Measurements from ENCODE around the gene SMARCD2. TPM values are rescaled to one million over a fixed set of nuclear protein-coding genes. Genes with fewer than 3 reads are reported as not detected.

Gene SMARCD2
- total and polyA plus RNA-seq, 2 of the 13 experiments (the other 11 are each of a cell fraction or from before 2014, with no cell fraction given) = 122 to 150 TPM

DNA sequence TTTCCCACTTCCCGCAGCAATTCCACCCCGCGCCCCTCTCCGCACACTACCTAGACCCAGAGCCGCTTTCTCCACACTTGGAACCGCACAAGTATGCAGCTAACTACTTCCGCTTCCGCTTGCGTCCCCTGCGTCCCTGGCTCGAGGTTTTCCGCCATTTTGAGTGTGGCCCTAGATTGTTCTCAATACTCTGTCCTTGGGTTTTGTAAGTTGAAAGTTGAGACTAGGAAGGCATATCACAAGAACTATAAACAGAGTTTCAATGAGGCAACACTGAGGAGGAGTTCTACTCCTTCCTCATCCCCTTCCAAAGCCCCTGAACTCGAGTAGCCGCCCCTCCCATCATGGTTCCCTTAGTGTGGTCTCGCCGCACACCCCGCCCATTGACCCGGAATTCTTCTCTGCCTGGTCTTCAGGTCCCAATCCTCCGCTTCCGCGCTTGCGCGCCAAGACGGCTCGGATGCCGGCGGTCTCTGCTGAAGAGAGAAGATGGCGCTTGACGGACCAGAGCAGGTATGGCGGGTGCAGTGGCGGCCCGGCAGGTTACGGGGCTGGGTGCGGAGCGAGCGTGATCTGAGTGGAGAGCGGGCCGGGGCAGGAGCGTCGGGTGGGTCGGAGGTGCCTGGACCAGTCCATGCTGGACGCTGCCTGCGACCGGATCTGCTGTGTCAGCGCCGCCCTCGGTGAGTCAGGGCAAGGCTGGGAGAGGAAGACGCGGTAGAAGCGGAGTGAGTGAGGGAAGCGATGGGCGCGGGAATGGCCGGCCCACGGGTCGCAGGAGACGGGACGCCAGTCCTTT lies 15.3 kb downstream of the SMARCD2 start, which contains the start of the genes FTSJ3 and PSMC5 (continued):
- TF ChIP-seq ZNF772 (CRISPR knock-in tag; IDR thresholded peaks at IDR 0.05) (peak; percentile 62; the same call in 1 of the 2 replicates), KLF12 (CRISPR knock-in tag; IDR thresholded peaks at IDR 0.05; ENCODE audit: borderline replicate concordance) (peak; percentile 73; the same call in 1 of the 2 replicates), ZNF598 (CRISPR knock-in tag; IDR thresholded peaks at IDR 0.05; ENCODE audit: borderline replicate concordance) (peak; percentile 84; the same call in 1 of the 2 replicates), PHF5A (CRISPR knock-in tag; IDR thresholded peaks at IDR 0.05; ENCODE audit: low read depth, unreplicated experiment) (peak; percentile 95), NFIC (IDR thresholded peaks at IDR 0.05; ENCODE audit: low read length) (no peak), ISX (CRISPR knock-in tag; conservative IDR thresholded peaks at IDR 0.05) (no peak), ZNF773 (CRISPR knock-in tag; IDR thresholded peaks at IDR 0.05; ENCODE audit: borderline replicate concordance) (peak; percentile 59; the same call in 1 of the 2 replicates), ZNF343 (CRISPR knock-in tag; IDR thresholded peaks at IDR 0.05) (peak; percentile 94), ZFP41 (CRISPR knock-in tag; IDR thresholded peaks at IDR 0.05; ENCODE audit: borderline replicate concordance) (peak; percentile 96; the same call in 1 of the 2 replicates), NR2C2 (CRISPR knock-in tag; IDR thresholded peaks at IDR 0.05; ENCODE audit: borderline replicate concordance) (peak; percentile 100), MLLT10 (CRISPR knock-in tag; IDR thresholded peaks at IDR 0.05) (no peak), PAWR (CRISPR knock-in tag; IDR thresholded peaks at IDR 0.05; ENCODE audit: borderline replicate concordance) (peak; percentile 97; the same call in 1 of the 2 replicates), HMGA1 (CRISPR knock-in tag; conservative IDR thresholded peaks at IDR 0.05) (no peak), GLI4 (CRISPR knock-in tag; IDR thresholded peaks at IDR 0.05; ENCODE audit: borderline replicate concordance) (peak; percentile 22; the same call in 1 of the 2 replicates), TGIF2 (CRISPR knock-in tag; IDR thresholded peaks at IDR 0.05) (peak; percentile 76), ZBTB21 (CRISPR knock-in tag; IDR thresholded peaks at IDR 0.05) (no peak), HNRNPK (IDR thresholded peaks at IDR 0.05; ENCODE audit: low read depth, low read length, poor library complexity, severe bottlenecking) (no peak), ZNF274 (CRISPR knock-in tag; IDR thresholded peaks at IDR 0.05) (peak; percentile 98), ZBTB38 (CRISPR knock-in tag; IDR thresholded peaks at IDR 0.05) (peak; percentile 68), XRCC5 (optimal IDR thresholded peaks at IDR 0.05; ENCODE audit: low read length) (peak; percentile 82), ZNF747 (CRISPR knock-in tag; IDR thresholded peaks at IDR 0.05; ENCODE audit: borderline replicate concordance) (no peak), ZNF619 (CRISPR knock-in tag; IDR thresholded peaks at IDR 0.05) (peak; percentile 58)
- TF ChIP-seq, protein P1, sequence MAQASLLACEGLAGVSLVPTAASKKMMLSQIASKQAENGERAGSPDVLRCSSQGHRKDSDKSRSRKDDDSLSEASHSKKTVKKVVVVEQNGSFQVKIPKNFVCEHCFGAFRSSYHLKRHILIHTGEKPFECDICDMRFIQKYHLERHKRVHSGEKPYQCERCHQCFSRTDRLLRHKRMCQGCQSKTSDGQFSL (CRISPR knock-in tag; IDR thresholded peaks at IDR 0.05) = peak; percentile 68
- TF ChIP-seq, protein P2, sequence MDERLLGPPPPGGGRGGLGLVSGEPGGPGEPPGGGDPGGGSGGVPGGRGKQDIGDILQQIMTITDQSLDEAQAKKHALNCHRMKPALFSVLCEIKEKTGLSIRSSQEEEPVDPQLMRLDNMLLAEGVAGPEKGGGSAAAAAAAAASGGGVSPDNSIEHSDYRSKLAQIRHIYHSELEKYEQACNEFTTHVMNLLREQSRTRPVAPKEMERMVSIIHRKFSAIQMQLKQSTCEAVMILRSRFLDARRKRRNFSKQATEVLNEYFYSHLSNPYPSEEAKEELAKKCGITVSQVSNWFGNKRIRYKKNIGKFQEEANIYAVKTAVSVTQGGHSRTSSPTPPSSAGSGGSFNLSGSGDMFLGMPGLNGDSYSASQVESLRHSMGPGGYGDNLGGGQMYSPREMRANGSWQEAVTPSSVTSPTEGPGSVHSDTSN (CRISPR knock-in tag; IDR thresholded peaks at IDR 0.05) = no peak
- TF ChIP-seq, protein P3, sequence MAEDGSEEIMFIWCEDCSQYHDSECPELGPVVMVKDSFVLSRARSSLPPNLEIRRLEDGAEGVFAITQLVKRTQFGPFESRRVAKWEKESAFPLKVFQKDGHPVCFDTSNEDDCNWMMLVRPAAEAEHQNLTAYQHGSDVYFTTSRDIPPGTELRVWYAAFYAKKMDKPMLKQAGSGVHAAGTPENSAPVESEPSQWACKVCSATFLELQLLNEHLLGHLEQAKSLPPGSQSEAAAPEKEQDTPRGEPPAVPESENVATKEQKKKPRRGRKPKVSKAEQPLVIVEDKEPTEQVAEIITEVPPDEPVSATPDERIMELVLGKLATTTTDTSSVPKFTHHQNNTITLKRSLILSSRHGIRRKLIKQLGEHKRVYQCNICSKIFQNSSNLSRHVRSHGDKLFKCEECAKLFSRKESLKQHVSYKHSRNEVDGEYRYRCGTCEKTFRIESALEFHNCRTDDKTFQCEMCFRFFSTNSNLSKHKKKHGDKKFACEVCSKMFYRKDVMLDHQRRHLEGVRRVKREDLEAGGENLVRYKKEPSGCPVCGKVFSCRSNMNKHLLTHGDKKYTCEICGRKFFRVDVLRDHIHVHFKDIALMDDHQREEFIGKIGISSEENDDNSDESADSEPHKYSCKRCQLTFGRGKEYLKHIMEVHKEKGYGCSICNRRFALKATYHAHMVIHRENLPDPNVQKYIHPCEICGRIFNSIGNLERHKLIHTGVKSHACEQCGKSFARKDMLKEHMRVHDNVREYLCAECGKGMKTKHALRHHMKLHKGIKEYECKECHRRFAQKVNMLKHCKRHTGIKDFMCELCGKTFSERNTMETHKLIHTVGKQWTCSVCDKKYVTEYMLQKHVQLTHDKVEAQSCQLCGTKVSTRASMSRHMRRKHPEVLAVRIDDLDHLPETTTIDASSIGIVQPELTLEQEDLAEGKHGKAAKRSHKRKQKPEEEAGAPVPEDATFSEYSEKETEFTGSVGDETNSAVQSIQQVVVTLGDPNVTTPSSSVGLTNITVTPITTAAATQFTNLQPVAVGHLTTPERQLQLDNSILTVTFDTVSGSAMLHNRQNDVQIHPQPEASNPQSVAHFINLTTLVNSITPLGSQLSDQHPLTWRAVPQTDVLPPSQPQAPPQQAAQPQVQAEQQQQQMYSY (CRISPR knock-in tag; IDR thresholded peaks at IDR 0.05) = peak; percentile 89
